ENCODE measurements around the gene ADAMTS6. TPM values are rescaled to one million over a fixed set of nuclear protein-coding genes. Genes with fewer than 3 reads are reported as not detected.

ADAMTS6 gene
- polyA plus RNA-seq, 3 donors: 2.1 to 3.5 (median 3.2) TPM

DNA sequence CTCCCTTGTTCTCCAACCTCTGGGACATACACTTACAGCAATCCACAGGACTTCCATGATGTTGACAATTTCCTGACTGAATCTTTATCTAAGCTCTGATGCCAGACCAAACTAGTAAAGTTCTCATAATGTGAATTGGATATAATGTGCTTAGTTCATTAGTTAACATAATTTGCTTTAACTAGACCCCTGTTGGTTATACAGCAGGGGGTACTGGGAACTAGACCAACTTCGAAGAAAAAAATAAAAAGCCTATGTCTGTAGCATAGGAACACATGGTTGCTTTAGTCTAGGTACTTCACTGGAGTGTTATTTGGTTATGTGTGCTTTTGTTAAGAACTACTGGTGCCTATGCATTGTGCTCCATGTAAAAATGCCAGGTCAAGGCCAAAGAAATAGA is 173.8 kb downstream of the ADAMTS6 start:
- DNase-seq (ENCODE audit: extremely low read depth in 1 of 11, low read depth in 9 of 11, low spot score in 4 of 11): no peak

- DNase-seq (ENCODE audit: extremely low read depth in 1 of 11, low read depth in 9 of 11, low spot score in 4 of 11): no peak
These were observed 174.6 kb downstream of the ADAMTS6 start for GRCh38 chr5:65307088-65307487.

GRCh38 chr5:65305913-65306312 is 175.8 kb downstream of the ADAMTS6 start:
- DNase-seq (ENCODE audit: extremely low read depth in 1 of 11, low read depth in 9 of 11, low spot score in 4 of 11): no peak

- DNase-seq (ENCODE audit: extremely low read depth in 1 of 11, low read depth in 9 of 11, low spot score in 4 of 11): no peak
These were observed 181.9 kb downstream of the ADAMTS6 start for GRCh38 chr5:65299861-65300260.

GRCh38 chr5:65296067-65296466 is 185.7 kb downstream of the ADAMTS6 start:
- no peak for DNase-seq (ENCODE audit: extremely low read depth in 1 of 11, low read depth in 9 of 11, low spot score in 4 of 11)

- DNase-seq (ENCODE audit: extremely low read depth in 1 of 11, low read depth in 9 of 11, low spot score in 4 of 11): no peak
These were observed 189.5 kb downstream of the ADAMTS6 start for GRCh38 chr5:65292196-65292595.

- no peak for DNase-seq (ENCODE audit: extremely low read depth in 1 of 11, low read depth in 9 of 11, low spot score in 4 of 11)
These were observed 191.0 kb downstream of the ADAMTS6 start for GRCh38 chr5:65290677-65291076.

- DNase-seq (ENCODE audit: extremely low read depth in 1 of 11, low read depth in 9 of 11, low spot score in 4 of 11): no peak
These were observed 193.1 kb downstream of the ADAMTS6 start for GRCh38 chr5:65288657-65289056.

DNA sequence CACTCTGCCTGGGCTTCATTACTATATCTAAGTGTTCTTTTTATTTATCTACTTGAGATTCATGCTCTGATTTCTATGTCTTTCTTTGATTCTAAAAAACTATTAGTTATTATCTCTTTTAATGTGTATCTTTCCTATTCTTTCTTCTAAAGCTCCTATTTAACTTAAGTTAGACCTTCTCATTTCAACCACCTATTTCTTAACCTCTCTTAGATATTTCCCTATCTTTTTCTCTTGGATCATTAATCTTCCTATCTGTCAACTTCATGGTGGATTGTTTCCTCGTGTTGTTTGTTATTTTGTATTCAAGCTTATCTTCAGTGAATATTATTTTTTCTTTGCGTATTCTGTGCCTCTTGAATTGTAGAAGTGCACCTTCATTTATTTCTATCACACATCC is 202.1 kb downstream of the ADAMTS6 start:
- DNase-seq (ENCODE audit: extremely low read depth in 1 of 11, low read depth in 9 of 11, low spot score in 4 of 11): no peak

DNA sequence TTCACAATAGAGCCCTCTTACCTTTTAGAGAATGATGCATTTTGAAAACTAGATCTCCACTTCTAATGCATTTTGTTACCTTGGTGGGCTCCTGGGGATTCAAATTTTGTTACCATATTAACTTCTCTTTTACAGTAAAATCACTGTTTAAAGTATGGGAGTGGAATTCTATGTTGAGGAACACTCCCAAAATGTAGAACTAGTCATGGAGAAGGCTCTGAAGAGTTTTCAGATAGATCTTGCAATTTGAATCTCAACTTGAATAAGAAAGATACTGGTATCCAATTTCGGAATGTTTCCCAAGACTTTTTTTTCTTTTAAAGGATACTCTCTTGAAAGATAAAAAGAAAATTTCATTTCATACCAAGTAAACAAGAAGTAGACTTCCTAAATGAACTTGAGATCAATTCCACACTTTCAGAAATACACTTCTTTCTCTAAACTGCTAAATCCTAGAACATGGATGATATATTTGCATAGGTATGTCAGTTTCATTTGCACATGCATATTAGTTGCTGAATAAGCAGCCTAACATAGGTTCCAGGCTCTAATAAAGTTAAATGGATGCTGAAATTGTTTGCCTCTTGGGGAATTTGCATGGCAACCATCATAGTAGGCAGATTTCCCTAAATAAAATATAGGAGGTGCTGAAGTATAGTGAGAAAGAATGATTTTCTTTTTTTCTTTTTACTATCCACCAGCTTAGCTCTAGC is 205.4 kb downstream of the ADAMTS6 start:
- DNase-seq (ENCODE audit: extremely low read depth in 1 of 11, low read depth in 9 of 11, low spot score in 4 of 11): no peak

GRCh38 chr5:65271906-65272305 is 209.8 kb downstream of the ADAMTS6 start:
- no peak for DNase-seq (ENCODE audit: extremely low read depth in 1 of 11, low read depth in 9 of 11, low spot score in 4 of 11)

- peak in 2 of 11 donors; percentile 3 to 23 for DNase-seq (ENCODE audit: extremely low read depth in 1 of 11, low read depth in 9 of 11, low spot score in 4 of 11)
These were observed 213.2 kb downstream of the ADAMTS6 start for GRCh38 chr5:65268525-65268924.

- DNase-seq (ENCODE audit: extremely low read depth in 1 of 11, low read depth in 9 of 11, low spot score in 4 of 11): no peak
These were observed 217.3 kb downstream of the ADAMTS6 start for GRCh38 chr5:65264420-65264819.

DNA sequence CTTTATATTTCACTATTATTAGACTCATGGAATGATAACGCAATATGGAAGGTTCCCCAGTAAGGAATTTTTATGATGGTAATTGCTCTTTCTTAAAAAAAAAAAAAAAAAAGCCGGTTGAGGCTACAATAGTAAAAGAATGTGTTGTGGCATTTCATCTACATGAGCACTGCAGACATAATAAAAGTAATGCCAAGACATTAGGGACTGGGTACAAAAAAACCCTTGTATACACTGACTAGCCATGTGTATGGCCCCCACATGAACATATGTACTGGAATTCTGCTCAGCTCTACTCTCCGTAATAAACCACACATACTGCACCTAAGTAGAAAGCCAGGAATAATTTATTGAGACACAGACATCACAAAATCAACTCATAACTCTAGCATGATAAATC is 218.4 kb downstream of the ADAMTS6 start:
- DNase-seq (ENCODE audit: extremely low read depth in 1 of 11, low read depth in 9 of 11, low spot score in 4 of 11): no peak

GRCh38 chr5:65262649-65263059 is 219.1 kb downstream of the ADAMTS6 start:
- DNase-seq (ENCODE audit: extremely low read depth in 1 of 11, low read depth in 9 of 11, low spot score in 4 of 11): peak in 8 of 11 donors; percentile 17 to 50 (median 26)

- peak in 2 of 11 donors; percentile 2 to 8 for DNase-seq (ENCODE audit: extremely low read depth in 1 of 11, low read depth in 9 of 11, low spot score in 4 of 11)
These were observed 219.6 kb downstream of the ADAMTS6 start for GRCh38 chr5:65262096-65262495.

DNA sequence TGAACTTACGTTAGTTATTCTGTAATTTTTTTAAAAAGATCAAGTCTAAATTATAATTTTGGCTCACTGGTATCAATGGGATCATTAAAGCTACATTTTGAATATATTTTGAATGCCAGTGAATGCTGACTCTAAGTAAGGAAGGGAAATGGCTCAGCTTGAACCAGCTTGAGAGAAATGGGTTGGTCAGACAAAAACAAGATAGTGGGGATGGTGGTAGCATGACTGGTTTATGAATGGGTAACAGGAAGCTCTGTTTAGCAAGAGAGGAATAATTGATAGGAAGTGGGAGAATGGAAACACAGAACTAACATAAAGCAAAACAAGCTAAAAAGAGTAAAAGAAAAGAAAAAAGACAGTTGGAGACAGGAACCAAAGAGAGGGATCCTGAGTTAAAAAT is 220.2 kb downstream of the ADAMTS6 start:
- no peak for DNase-seq (ENCODE audit: extremely low read depth in 1 of 11, low read depth in 9 of 11, low spot score in 4 of 11)

DNA sequence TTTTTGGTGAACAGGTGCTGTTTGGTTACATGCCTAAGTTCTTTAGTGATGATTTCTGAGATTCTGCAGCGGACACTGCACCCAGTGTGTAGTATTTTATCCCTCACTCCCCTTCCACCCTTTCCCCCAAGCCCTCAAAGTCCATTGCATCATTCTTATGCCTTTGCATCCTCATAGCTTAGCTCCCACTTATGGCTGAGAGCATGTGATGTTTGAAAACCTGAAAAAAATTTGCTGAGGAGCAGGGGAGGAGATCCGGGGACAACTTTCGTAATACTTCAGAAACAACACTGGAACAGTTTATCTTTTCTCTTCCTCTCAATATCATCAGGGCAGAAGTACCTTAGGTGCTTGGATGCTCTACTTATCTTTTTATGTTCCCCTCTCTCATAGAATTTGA is 226.4 kb downstream of the ADAMTS6 start:
- DNase-seq (ENCODE audit: extremely low read depth in 1 of 11, low read depth in 9 of 11, low spot score in 4 of 11): no peak

GRCh38 chr5:65252977-65253376 is 228.7 kb downstream of the ADAMTS6 start:
- peak in 1 of 11 donors; percentile 5 for DNase-seq (ENCODE audit: extremely low read depth in 1 of 11, low read depth in 9 of 11, low spot score in 4 of 11)

DNA sequence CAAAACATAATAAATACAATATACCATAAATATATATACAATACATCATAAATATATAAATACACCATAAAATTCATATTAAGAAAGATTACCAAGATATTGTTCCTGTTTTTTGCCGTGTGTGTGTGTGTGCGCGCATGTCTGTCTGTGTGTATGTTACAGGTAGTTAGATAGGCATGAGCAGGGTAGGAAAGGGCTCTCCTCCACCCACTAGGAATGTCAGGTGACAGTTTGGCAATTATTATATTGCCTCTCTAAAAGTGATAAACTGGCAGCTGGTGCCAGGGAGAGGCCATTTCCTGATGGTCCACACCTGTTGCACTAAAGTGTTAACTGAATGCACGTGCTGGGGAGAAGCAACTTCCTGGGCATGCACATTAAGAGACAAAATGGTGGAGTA is 232.8 kb downstream of the ADAMTS6 start:
- DNase-seq (ENCODE audit: extremely low read depth in 1 of 11, low read depth in 9 of 11, low spot score in 4 of 11): no peak

GRCh38 chr5:65247594-65247993 is 234.1 kb downstream of the ADAMTS6 start:
- no peak for DNase-seq (ENCODE audit: extremely low read depth in 1 of 11, low read depth in 9 of 11, low spot score in 4 of 11)

All from renal cortex interstitium (tissue), 11 donors.